Duodenal mucosa (tissue), 2 donors: ENCODE results near the gene TMEM184A.

ENCODE experiments used
- H3K27ac ChIP-seq: one replicate; pipeline ENCODE4 v1.7.0; 2013; ENCODE audit warnings: low read depth, low read length
- H3K27me3 ChIP-seq, 2 donors: one replicate each; pipeline ENCODE4 v1.7.0; 2013; ENCODE audit warnings: low read length in 2 of 2, control low read depth in 1 of 2; ENCODE audit not compliant: insufficient read depth in 2 of 2, control insufficient read depth in 1 of 2
- H3K36me3 ChIP-seq, 2 donors: one replicate each; pipeline ENCODE4 v1.7.0; 2013; ENCODE audit warnings: low read length in 2 of 2, control low read depth in 1 of 2; ENCODE audit not compliant: insufficient read depth in 2 of 2, control insufficient read depth in 1 of 2
- H3K4me1 ChIP-seq, 2 donors: one replicate each; pipeline ENCODE4 v1.7.0; 2013; ENCODE audit warnings: low read length in 2 of 2, control low read depth in 1 of 2; ENCODE audit not compliant: insufficient read depth in 2 of 2, control insufficient read depth in 1 of 2
- H3K4me3 ChIP-seq, 2 donors: one replicate each; pipeline ENCODE4 v1.7.0; 2013; ENCODE audit warnings: low read length in 2 of 2, low read depth in 1 of 2
- H3K9ac ChIP-seq, 2 donors: one replicate each; pipeline ENCODE4 v1.7.0; 2013; ENCODE audit warnings: low read length in 2 of 2, low read depth in 1 of 2
- H3K9me3 ChIP-seq, 2 donors: one replicate each; pipeline ENCODE4 v1.7.0; 2013; ENCODE audit warnings: low read length in 2 of 2, control low read depth in 1 of 2; ENCODE audit not compliant: control insufficient read depth in 1 of 2

The TMEM184A gene

GRCh38 chr7:1539882-1540775 is 15.9 kb downstream of the TMEM184A start:
- H3K36me3 ChIP-seq: peaks cover 21 to 33% of the 10 kb centered on the region in 2 donors
- H3K4me1 ChIP-seq: peaks cover 12 to 20% of the 10 kb centered on the region in 2 donors
- H3K27me3 ChIP-seq: no peaks in the 10 kb centered on the region
- no peaks in the 10 kb centered on the region for H3K9me3 ChIP-seq
- H3K4me3 ChIP-seq: no peak overlapping the region
- no peak overlapping the region for H3K9ac ChIP-seq
- no peak overlapping the region for H3K27ac ChIP-seq

- Histone ChIP-seq H3K4me3 (no peak overlapping the region), H3K9ac (no peak overlapping the region), H3K4me1 (peaks cover 12 to 20% of the 10 kb centered on the region in 2 donors), H3K9me3 (no peaks in the 10 kb centered on the region), H3K27me3 (no peaks in the 10 kb centered on the region), H3K36me3 (peaks cover 21 to 35% of the 10 kb centered on the region in 2 donors), H3K27ac (no peak overlapping the region)
Measured at GRCh38 chr7:1539181-1539881, 16.7 kb downstream of the TMEM184A start.

GRCh38 chr7:1538544-1539180 is 17.3 kb downstream of the TMEM184A start:
- Histone ChIP-seq H3K36me3 (peaks cover 21 to 34% of the 10 kb centered on the region in 2 donors), H3K27me3 (no peaks in the 10 kb centered on the region), H3K27ac (no peak overlapping the region), H3K9me3 (no peaks in the 10 kb centered on the region), H3K4me1 (peaks cover 17 to 26% of the 10 kb centered on the region in 2 donors), H3K4me3 (no peak overlapping the region), H3K9ac (no peak overlapping the region)

GRCh38 chr7:1537535-1538412 is 18.2 kb downstream of the TMEM184A start:
- H3K4me3 ChIP-seq: peak overlapping the region; percentile 56 to 58
- peak overlapping the region in 1 of 2 donors; percentile 63 for H3K9ac ChIP-seq
- no peaks in the 10 kb centered on the region for H3K27me3 ChIP-seq
- peaks cover 26 to 35% of the 10 kb centered on the region in 2 donors for H3K4me1 ChIP-seq
- peaks cover 21 to 34% of the 10 kb centered on the region in 2 donors for H3K36me3 ChIP-seq
- H3K9me3 ChIP-seq: no peaks in the 10 kb centered on the region
- peak overlapping the region; percentile 94 for H3K27ac ChIP-seq

GRCh38 chr7:1536743-1537534 is 19.1 kb downstream of the TMEM184A start:
- peak overlapping the region; percentile 48 to 63 for H3K9ac ChIP-seq
- peak overlapping the region; percentile 56 to 58 for H3K4me3 ChIP-seq
- H3K27me3 ChIP-seq: no peaks in the 10 kb centered on the region
- H3K27ac ChIP-seq: peak overlapping the region; percentile 94
- peaks cover 27 to 44% of the 10 kb centered on the region in 2 donors for H3K4me1 ChIP-seq
- peaks cover 21 to 31% of the 10 kb centered on the region in 2 donors for H3K36me3 ChIP-seq
- no peaks in the 10 kb centered on the region for H3K9me3 ChIP-seq

GRCh38 chr7:1536455-1536742 is 19.6 kb downstream of the TMEM184A start:
- H3K9ac ChIP-seq: peak overlapping the region in 1 of 2 donors; percentile 63
- no peaks in the 10 kb centered on the region for H3K9me3 ChIP-seq
- no peak overlapping the region for H3K4me3 ChIP-seq
- peaks cover 27 to 48% of the 10 kb centered on the region in 2 donors for H3K4me1 ChIP-seq
- H3K27ac ChIP-seq: peak overlapping the region; percentile 94
- H3K27me3 ChIP-seq: no peaks in the 10 kb centered on the region
- H3K36me3 ChIP-seq: peaks cover 21 to 31% of the 10 kb centered on the region in 2 donors

GRCh38 chr7:1535701-1536454 is 20.1 kb downstream of the TMEM184A start:
- H3K4me1 ChIP-seq: peaks cover 27 to 48% of the 10 kb centered on the region in 2 donors
- H3K36me3 ChIP-seq: peaks cover 18 to 25% of the 10 kb centered on the region in 2 donors
- peak overlapping the region; percentile 10 for H3K27ac ChIP-seq
- H3K9ac ChIP-seq: no peak overlapping the region
- H3K9me3 ChIP-seq: no peaks in the 10 kb centered on the region
- no peak overlapping the region for H3K4me3 ChIP-seq
- no peaks in the 10 kb centered on the region for H3K27me3 ChIP-seq

- H3K36me3 ChIP-seq: peaks cover 12 to 19% of the 10 kb centered on the region in 2 donors
- H3K9ac ChIP-seq: no peak overlapping the region
- no peak overlapping the region for H3K4me3 ChIP-seq
- H3K27me3 ChIP-seq: no peaks in the 10 kb centered on the region
- H3K4me1 ChIP-seq: peaks cover 27 to 48% of the 10 kb centered on the region in 2 donors
- no peak overlapping the region for H3K27ac ChIP-seq
- no peaks in the 10 kb centered on the region for H3K9me3 ChIP-seq
Measured at GRCh38 chr7:1535100-1535458, 20.9 kb downstream of the TMEM184A start.
